GM23248 (cell line): Measurements from ENCODE around the gene PYCR2. TPM values are rescaled to one million over a fixed set of nuclear protein-coding genes. Genes with fewer than 3 reads are reported as not detected.
A peak's percentile ranks its signal among the peaks of the same experiment; 100 is the strongest.

Experiments used
- DNase-seq: peaks from one replicate; pipeline ENCODE4 v3.0.0-alpha.2; 2015
- H2AFZ ChIP-seq: fragments of 200-600 bp; sonication (generic); 2 replicates; pipeline ENCODE4 v1.6.1; 2016; ENCODE audit warnings: antibody characterized with exemption
- H3F3A ChIP-seq: fragments of 200-600 bp; sonication (generic); 2 replicates; pipeline ENCODE4 v1.6.1; 2016; ENCODE audit warnings: mild to moderate bottlenecking, antibody characterized with exemption, mixed run types; ENCODE audit not compliant: insufficient read depth
- H3K27ac ChIP-seq: fragments of 200-600 bp; sonication (generic); 2 replicates; pipeline ENCODE4 v1.5.1; 2016; ENCODE audit warnings: mild to moderate bottlenecking
- H3K27me3 ChIP-seq: fragments of 200-600 bp; sonication (generic); replicated peaks from 2 replicates; pipeline ENCODE4 v1.6.1; 2016; ENCODE audit warnings: mild to moderate bottlenecking; ENCODE audit not compliant: insufficient read depth
- H3K36me3 ChIP-seq: fragments of 200-600 bp; sonication (generic); 2 replicates; pipeline ENCODE4 v1.6.1; 2016; ENCODE audit warnings: low read depth, mild to moderate bottlenecking
- H3K4me1 ChIP-seq: fragments of 200-600 bp; sonication (generic); 2 replicates; pipeline ENCODE4 v1.6.1; 2016; ENCODE audit warnings: mild to moderate bottlenecking; ENCODE audit not compliant: insufficient read depth
- H3K4me2 ChIP-seq: fragments of 200-600 bp; sonication (generic); one replicate; pipeline ENCODE4 v1.6.1; 2016; ENCODE audit warnings: mild to moderate bottlenecking; ENCODE audit not compliant: unreplicated experiment
- H3K4me3 ChIP-seq: fragments of 200-600 bp; sonication (generic); 2 replicates; pipeline ENCODE4 v1.5.1; 2016; ENCODE audit warnings: mild to moderate bottlenecking
- H3K79me2 ChIP-seq: fragments of 200-600 bp; sonication (generic); 2 replicates; pipeline ENCODE4 v1.6.1; 2016; ENCODE audit warnings: mild to moderate bottlenecking; ENCODE audit not compliant: insufficient read depth
- H3K9ac ChIP-seq: fragments of 200-600 bp; sonication (generic); 2 replicates; pipeline ENCODE4 v1.6.1; 2016; ENCODE audit warnings: mild to moderate bottlenecking
- H3K9me2 ChIP-seq: fragments of 200-600 bp; sonication (generic); 2 replicates; pipeline ENCODE4 v1.6.1; 2016; ENCODE audit warnings: mixed run types, mild to moderate bottlenecking, moderate library complexity; ENCODE audit not compliant: insufficient read depth
- H3K9me3 ChIP-seq: fragments of 200-600 bp; sonication (generic); one replicate; pipeline ENCODE4 v1.6.1; 2017; ENCODE audit warnings: low read depth
- H4K20me1 ChIP-seq: fragments of 200-600 bp; sonication (generic); 2 replicates; pipeline ENCODE4 v1.6.0; 2016; ENCODE audit not compliant: insufficient read depth
- EZH2 ChIP-seq: fragments of 200-600 bp; sonication (generic); IDR thresholded peaks from 2 replicates; pipeline ENCODE4 v1.6.1; 2018; ENCODE audit warnings: antibody characterized with exemption, mild to moderate bottlenecking; ENCODE audit not compliant: insufficient read depth, poor library complexity, severe bottlenecking
- EZH2phosphoT487 ChIP-seq: fragments of 200-600 bp; sonication (generic); IDR thresholded peaks from 2 replicates; pipeline ENCODE4 v1.6.1; 2018; ENCODE audit warnings: antibody characterized with exemption, moderate library complexity, mild to moderate bottlenecking, low read depth; ENCODE audit not compliant: insufficient read depth
- WGBS, 2 experiments: methylation state at CpG; one replicate each; pipeline ENCODE4 v1.1.6; 2015 to 2017; ENCODE audit warnings: low lambda C conversion rate in 2 of 2, low coverage in 1 of 2; ENCODE audit errors: missing lambda C conversion rate in 2 of 2; 5-methylcytosine and 5-hydroxymethylcytosine counted together
- in situ Hi-C: fragments of 300-500 bp; cut with MboI; formaldehyde crosslinking; loops from 2 replicates; pipeline ENCODE4 v1.15.0; 2020
- polyA plus RNA-seq: library from polyadenylated mRNA; unstranded; fragments of >200 nt; fragmentation: Nextera tagmentation; extraction: Ambion mirVana; gene quantifications from 2 replicates; pipeline ENCODE4 v1.2.1, GENCODE V29; 2016
- total RNA-seq: library from RNA; depleted of rRNA; stranded (reverse); fragments of >200 nt; shearing (Covaris generic); gene quantifications from 2 replicates; pipeline ENCODE4 v1.2.3, GENCODE V29; 2014

The PYCR2 gene
- total and polyA plus RNA-seq, 2 experiments from 2014 or later: 55.5 to 59.1 TPM

GRCh38 chr1:225919906-225920305 is 4.1 kb downstream of the PYCR2 start:
- in situ Hi-C loops: no loop called here

GRCh38 chr1:225918280-225918679 is 5.8 kb downstream of the PYCR2 start:
- WGBS, 2 experiments: 82% methylated on average over 4 of the region's 4 CpGs
- in situ Hi-C loops: no loop called here
- H3K4me3 ChIP-seq: no peak overlapping the region

More at GRCh38 chr1:225919906-225920305, 4.1 kb downstream of the PYCR2 start:
- TF ChIP-seq EZH2: no peak
- Histone ChIP-seq H3K4me2 (peak overlapping the region; percentile 62), H3K4me1 (peaks cover 24% of the 10 kb centered on the region), H4K20me1 (no peaks in the 10 kb centered on the region), H3K4me3 (no peak overlapping the region), H3K9ac (peak overlapping the region; percentile 51), H3K36me3 (peaks cover 16% of the 10 kb centered on the region; the same call in 1 of the 2 replicates), H3K9me2 (no peaks in the 10 kb centered on the region), H3K79me2 (peaks cover 31% of the 10 kb centered on the region), H3F3A (peaks cover 14% of the 10 kb centered on the region; the same call in 1 of the 2 replicates), H2AFZ (no peak overlapping the region), H3K9me3 (no peaks in the 10 kb centered on the region), H3K27me3 (no peaks in the 10 kb centered on the region), H3K27ac (peak overlapping the region; percentile 66)
- peak; percentile 83 for DNase-seq
- 13 to 15% methylated on average over 5 of the region's 5 CpGs for WGBS, 2 experiments

GRCh38 chr1:225917536-225917935 is 6.5 kb downstream of the PYCR2 start:
- peak; percentile 40 for DNase-seq
- TF ChIP-seq EZH2 (no peak), EZH2phosphoT487 (no peak)
- H3K4me2 ChIP-seq: no peak overlapping the region
- H2AFZ ChIP-seq: no peak overlapping the region
- H3K4me1 ChIP-seq: peaks cover 13% of the 10 kb centered on the region
- H3F3A ChIP-seq: peaks cover 14% of the 10 kb centered on the region; the same call in 1 of the 2 replicates
- no peaks in the 10 kb centered on the region for H3K9me3 ChIP-seq
- in situ Hi-C loops: no loop called here
- no peaks in the 10 kb centered on the region for H3K27me3 ChIP-seq
- H3K4me3 ChIP-seq: no peak overlapping the region
- H3K27ac ChIP-seq: no peak overlapping the region
- 0 out of 2 replicates have a peak, but pooled peaks cover 17% of the 10 kb centered on the region for H3K79me2 ChIP-seq
- peaks cover 16% of the 10 kb centered on the region; the same call in 1 of the 2 replicates for H3K36me3 ChIP-seq
- WGBS, 2 experiments: 79 to 80% methylated on average over 5 of the region's 5 CpGs
- no peak overlapping the region for H3K9ac ChIP-seq
- no peaks in the 10 kb centered on the region for H4K20me1 ChIP-seq
- no peaks in the 10 kb centered on the region for H3K9me2 ChIP-seq

More at GRCh38 chr1:225918280-225918679, 5.8 kb downstream of the PYCR2 start:
- H3K9me3 ChIP-seq: no peaks in the 10 kb centered on the region
- no peak overlapping the region for H3K4me2 ChIP-seq
- peaks cover 14% of the 10 kb centered on the region; the same call in 1 of the 2 replicates for H3F3A ChIP-seq
- no peak overlapping the region for H2AFZ ChIP-seq
- H3K4me1 ChIP-seq: peaks cover 20% of the 10 kb centered on the region
- peaks cover 16% of the 10 kb centered on the region; the same call in 1 of the 2 replicates for H3K36me3 ChIP-seq
- no peak for DNase-seq
- no peaks in the 10 kb centered on the region for H3K27me3 ChIP-seq
- H3K27ac ChIP-seq: no peak overlapping the region
- H4K20me1 ChIP-seq: no peaks in the 10 kb centered on the region
- peaks cover 25% of the 10 kb centered on the region for H3K79me2 ChIP-seq
- no peaks in the 10 kb centered on the region for H3K9me2 ChIP-seq
- H3K9ac ChIP-seq: no peak overlapping the region
- no peak for TF ChIP-seq EZH2
- TF ChIP-seq EZH2phosphoT487: no peak

GRCh38 chr1:225917101-225917500 is 6.9 kb downstream of the PYCR2 start:
- WGBS, 2 experiments: 83 to 87% methylated on average over 3 of the region's 3 CpGs
- no peak overlapping the region for H2AFZ ChIP-seq
- H3K27me3 ChIP-seq: no peaks in the 10 kb centered on the region
- H3K9ac ChIP-seq: no peak overlapping the region
- no peak overlapping the region for H3K4me2 ChIP-seq
- H3K4me1 ChIP-seq: peaks cover 11% of the 10 kb centered on the region
- H3K27ac ChIP-seq: no peak overlapping the region
- in situ Hi-C loops: no loop called here
- no peaks in the 10 kb centered on the region for H3K9me2 ChIP-seq
- H3K79me2 ChIP-seq: 0 out of 2 replicates have a peak, but pooled peaks cover 14% of the 10 kb centered on the region
- H3F3A ChIP-seq: peaks cover 14% of the 10 kb centered on the region; the same call in 1 of the 2 replicates
- H4K20me1 ChIP-seq: no peaks in the 10 kb centered on the region
- H3K9me3 ChIP-seq: no peaks in the 10 kb centered on the region
- TF ChIP-seq EZH2 (no peak), EZH2phosphoT487 (no peak)
- peaks cover 16% of the 10 kb centered on the region; the same call in 1 of the 2 replicates for H3K36me3 ChIP-seq
- H3K4me3 ChIP-seq: no peak overlapping the region
- DNase-seq: no peak

- no peak overlapping the region for H3K4me2 ChIP-seq
- no peak overlapping the region for H3K4me3 ChIP-seq
- H3K27me3 ChIP-seq: no peaks in the 10 kb centered on the region
- peaks cover 14% of the 10 kb centered on the region; the same call in 1 of the 2 replicates for H3F3A ChIP-seq
- H2AFZ ChIP-seq: no peak overlapping the region
- no peak for DNase-seq
- 78 to 81% methylated on average over 7 of the region's 7 CpGs for WGBS, 2 experiments
- H3K4me1 ChIP-seq: peaks cover 11% of the 10 kb centered on the region
- in situ Hi-C loops: no loop called here
- no peak overlapping the region for H3K9ac ChIP-seq
- peaks cover 16% of the 10 kb centered on the region; the same call in 1 of the 2 replicates for H3K36me3 ChIP-seq
- no peak overlapping the region for H3K27ac ChIP-seq
- no peaks in the 10 kb centered on the region for H4K20me1 ChIP-seq
- 0 out of 2 replicates have a peak, but pooled peaks cover 14% of the 10 kb centered on the region for H3K79me2 ChIP-seq
- H3K9me3 ChIP-seq: no peaks in the 10 kb centered on the region
- no peak for TF ChIP-seq EZH2
- TF ChIP-seq EZH2phosphoT487: no peak
- H3K9me2 ChIP-seq: no peaks in the 10 kb centered on the region
Measured at GRCh38 chr1:225915538-225915991, 8.5 kb downstream of the PYCR2 start.
